GM18867 (cell line): ENCODE results near the gene SLC47A2.

Experiments used
- ATAC-seq: cut with Tn5 transposase; IDR thresholded peaks from one replicate; pipeline ENCODE4 v1.9.1; 2021; ENCODE audit warnings: mild to moderate bottlenecking, moderate library complexity; ENCODE audit not compliant: unreplicated experiment

Gene SLC47A2

DNA sequence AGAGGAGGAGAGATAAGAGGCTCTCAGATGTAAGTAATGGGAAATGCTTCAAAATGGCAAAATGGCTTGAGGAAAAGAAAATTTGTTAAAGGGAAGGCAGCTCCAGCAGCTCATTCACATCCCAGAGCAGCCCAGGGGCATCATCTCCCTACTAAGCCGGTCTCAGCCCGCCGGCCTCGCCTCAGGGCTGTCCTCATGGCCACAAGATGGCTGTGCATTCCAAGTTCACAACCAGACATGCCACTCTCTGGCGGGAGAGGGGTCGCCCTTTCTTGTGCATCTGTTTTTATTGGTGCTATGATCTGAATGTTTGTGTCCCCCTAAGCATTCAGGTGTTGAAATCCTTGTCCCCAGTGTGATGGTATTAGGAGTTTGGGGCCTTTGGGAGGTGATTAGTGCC is 13.5 kb upstream of the SLC47A2 start:
- no peak for ATAC-seq

- ATAC-seq = no peak
Observed at GRCh38 chr17:19728084-19728495, 11.7 kb upstream of the SLC47A2 start.

DNA sequence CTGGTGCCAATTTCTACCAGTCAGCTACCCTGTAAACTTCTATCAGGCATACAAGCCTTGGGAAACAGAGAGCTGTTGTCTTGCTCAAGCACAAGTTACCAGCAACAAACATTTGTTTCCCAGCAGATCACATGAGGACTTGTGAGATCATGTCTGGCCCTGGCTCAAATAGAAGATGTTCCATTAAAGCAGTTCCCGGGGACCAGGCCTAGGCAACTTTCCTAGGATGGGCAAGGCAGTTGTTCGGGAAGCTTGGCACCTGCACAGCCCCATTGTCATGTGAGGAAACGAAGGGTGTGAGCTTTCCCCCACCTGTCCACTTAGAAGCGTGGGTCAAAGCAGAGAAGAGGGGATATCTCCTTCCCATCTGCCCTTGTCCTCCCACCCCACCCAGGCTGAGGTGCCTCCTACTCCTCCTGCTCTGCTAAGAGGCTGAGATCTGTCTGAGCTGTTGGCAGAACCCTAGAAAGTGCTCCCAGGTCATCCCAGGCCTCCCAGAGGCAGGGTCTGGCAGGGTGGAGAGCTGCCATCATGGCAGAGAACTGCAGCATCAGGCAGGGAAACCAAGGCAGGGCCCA is 11.2 kb upstream of the SLC47A2 start:
- ATAC-seq = no peak

DNA sequence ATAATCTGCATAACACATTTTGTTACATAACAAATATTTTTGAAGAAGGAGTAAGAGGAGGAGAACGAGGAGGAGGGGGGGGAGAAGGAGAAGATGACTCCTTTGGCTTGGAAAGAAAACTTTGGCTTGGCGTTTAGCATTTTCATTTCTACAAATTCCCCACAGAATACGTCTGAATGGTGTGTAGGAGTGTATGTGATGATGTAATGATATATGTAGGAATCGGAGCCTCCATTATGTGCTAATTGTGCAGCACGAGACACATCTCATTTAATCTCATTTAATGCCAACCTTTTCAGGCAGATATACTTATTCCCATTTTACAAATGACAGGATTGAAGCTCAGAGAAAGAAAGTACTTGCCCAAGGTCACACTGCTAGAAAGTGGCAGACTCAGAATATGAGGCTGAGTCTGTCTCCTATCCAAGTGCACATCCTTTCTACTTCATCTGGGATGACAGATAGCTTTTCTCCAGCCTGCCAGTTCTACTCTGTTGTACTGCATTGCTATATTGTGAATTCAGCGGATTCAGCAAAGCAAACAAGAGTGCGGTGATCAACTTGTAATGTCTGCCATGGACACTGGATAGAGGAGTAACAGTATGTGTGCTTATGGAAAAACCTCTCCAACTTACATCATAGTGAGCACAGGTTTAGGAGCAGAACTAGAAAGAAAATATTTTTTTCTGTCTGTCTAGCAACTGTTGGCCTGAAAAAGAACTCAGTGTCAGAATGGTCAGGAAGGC is 10.4 kb upstream of the SLC47A2 start:
- no peak for ATAC-seq

GRCh38 chr17:19725486-19725885 is 9.1 kb upstream of the SLC47A2 start:
- no peak for ATAC-seq

- no peak for ATAC-seq
Observed at GRCh38 chr17:19724501-19725420, 8.4 kb upstream of the SLC47A2 start.

GRCh38 chr17:19723964-19724363 is 7.6 kb upstream of the SLC47A2 start:
- ATAC-seq = no peak

GRCh38 chr17:19720631-19721426 is 4.4 kb upstream of the SLC47A2 start:
- ATAC-seq = no peak

DNA sequence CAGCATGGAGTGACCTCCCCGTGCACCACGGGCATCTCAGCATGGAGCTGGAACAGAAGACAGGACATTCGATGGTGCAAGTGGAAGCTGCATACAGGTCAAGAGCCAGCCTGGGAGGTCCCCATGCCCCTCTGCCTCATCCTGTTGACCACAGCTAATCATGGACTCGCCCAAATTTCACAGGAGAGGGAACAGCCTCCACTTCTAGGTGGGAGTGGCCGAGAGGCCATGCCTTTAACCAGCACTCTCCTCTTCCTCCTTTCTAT is 3.8 kb upstream of the SLC47A2 start:
- no peak for ATAC-seq

DNA sequence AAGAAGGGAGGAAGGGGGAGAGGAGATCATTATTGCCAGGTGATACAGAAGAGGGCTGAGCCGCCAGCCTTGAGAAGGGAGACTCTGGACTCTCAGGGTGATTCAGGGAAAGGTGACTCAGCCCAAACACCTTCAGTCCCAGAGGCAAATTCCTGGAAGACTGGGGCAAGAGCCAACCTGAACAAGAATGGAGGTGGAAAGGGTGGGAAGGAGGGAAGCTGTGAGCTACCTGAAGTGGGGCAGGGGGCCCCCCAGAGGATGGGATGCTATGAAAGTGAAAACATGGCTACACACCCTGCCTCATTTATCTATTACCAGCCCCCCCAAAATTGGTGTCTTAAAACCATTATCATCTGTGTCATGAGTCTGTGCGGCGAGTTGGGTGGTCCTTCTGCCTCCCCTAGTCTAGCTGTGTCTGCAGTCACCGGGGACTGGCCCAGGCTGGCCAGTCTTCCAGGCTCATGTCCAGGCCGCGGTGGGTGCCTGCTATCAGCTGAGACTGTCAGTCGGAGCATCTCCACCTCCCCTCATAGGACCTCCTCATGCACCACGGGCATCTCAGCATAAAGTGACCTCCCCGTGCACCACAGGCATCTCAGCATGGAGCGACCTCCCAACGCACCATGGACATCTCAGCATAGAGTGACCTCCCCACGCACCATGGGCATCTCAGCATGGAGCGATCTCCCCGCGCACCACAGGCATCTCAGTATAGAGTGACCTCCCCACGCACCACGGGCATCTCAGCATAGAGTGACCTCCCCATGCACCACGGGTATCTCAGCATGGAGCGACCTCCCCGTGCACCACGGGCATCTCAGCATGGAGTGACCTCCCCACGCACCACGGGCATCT is 3.2 kb upstream of the SLC47A2 start:
- ATAC-seq = no peak

- no peak for ATAC-seq
Observed at GRCh38 chr17:19718613-19719354, 2.4 kb upstream of the SLC47A2 start.

GRCh38 chr17:19718041-19718612 is 1.7 kb upstream of the SLC47A2 start:
- no peak for ATAC-seq

- ATAC-seq = no peak
Observed at GRCh38 chr17:19717411-19717908, 1.1 kb upstream of the SLC47A2 start.

DNA sequence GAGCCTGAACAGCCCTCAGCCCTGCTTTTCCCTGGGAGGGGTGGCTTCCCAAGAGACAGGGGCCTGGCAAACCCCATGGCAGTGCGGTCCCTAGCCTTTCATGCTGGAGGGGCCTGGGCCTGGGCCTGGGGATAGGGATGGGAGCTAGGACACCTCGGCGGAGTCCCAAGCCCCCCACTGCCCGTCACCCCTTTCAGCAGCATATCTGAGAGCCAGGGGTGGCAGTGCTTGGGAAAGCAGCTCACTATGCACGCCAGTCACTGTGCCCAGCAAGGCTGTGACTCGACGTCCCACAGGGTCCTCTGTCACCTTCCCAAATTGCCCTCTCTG is 612 bp upstream of the SLC47A2 start:
- ATAC-seq = no peak

GRCh38 chr17:19714542-19715411 is 1.6 kb downstream of the SLC47A2 start:
- ATAC-seq = no peak

DNA sequence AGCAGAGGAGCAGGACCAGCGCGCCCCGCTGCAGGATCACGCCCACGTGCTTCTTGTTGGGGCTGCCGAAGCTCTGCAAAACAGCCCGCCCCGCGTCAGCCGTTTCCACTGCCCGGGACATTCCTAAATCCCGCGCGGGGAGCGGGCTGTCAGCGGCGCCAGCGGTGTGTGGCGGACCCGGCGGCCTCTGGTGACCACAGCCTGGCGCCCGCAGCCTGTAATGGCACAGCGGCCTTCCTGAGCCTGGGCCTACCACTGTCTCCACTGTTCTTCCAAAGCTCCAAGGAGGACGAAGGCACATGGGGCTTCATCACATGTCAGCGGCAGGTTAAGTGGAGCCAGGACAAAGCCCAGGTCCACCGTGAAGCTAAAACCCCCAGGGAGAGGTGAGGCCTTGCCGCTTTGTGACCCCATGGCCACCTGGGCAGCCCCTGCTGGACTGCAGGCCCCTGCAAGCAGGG is 2.5 kb downstream of the SLC47A2 start:
- no peak for ATAC-seq

GRCh38 chr17:19713462-19713861 is 2.9 kb downstream of the SLC47A2 start:
- no peak for ATAC-seq

- no peak for ATAC-seq
Observed at GRCh38 chr17:19712436-19713004, 3.9 kb downstream of the SLC47A2 start.
